Endodermal cell (in vitro differentiated cells): ENCODE results near the gene PGRMC2. TPM values are rescaled to one million over a fixed set of nuclear protein-coding genes. Genes with fewer than 3 reads are reported as not detected.

Source experiments
- DNase-seq: peaks from one replicate; pipeline ENCODE4 v3.0.0-alpha.2; 2017
- H3K27ac ChIP-seq: 2 replicates; pipeline ENCODE4 v1.5.1; 2013; ENCODE audit warnings: mild to moderate bottlenecking, low read depth, low read length, moderate library complexity
- H3K27me3 ChIP-seq: 2 replicates; pipeline ENCODE4 v1.6.1; 2013; ENCODE audit warnings: mild to moderate bottlenecking, low read length, moderate library complexity; ENCODE audit not compliant: insufficient read depth, control insufficient read depth, poor library complexity, severe bottlenecking
- H3K36me3 ChIP-seq: 2 replicates; pipeline ENCODE4 v1.7.0; 2013; ENCODE audit warnings: mild to moderate bottlenecking, low read length, moderate library complexity; ENCODE audit not compliant: control insufficient read depth, insufficient read depth
- H3K4me1 ChIP-seq: one replicate; pipeline ENCODE4 v1.7.0; 2013; ENCODE audit warnings: low read length; ENCODE audit not compliant: control insufficient read depth, insufficient read depth
- H3K4me3 ChIP-seq: 2 replicates; pipeline ENCODE4 v1.5.1; 2013; ENCODE audit warnings: mild to moderate bottlenecking, low read length, moderate library complexity
- H3K9ac ChIP-seq: 2 replicates; pipeline ENCODE4 v1.6.1; 2013; ENCODE audit warnings: mild to moderate bottlenecking, low read length, moderate library complexity; ENCODE audit not compliant: poor library complexity, severe bottlenecking; ENCODE audit errors: extremely low read depth
- H3K9me3 ChIP-seq: 2 replicates; pipeline ENCODE4 v1.6.1; 2013; ENCODE audit warnings: mild to moderate bottlenecking, low read length, moderate library complexity; ENCODE audit not compliant: control insufficient read depth
- H3K27ac Mint-ChIP-seq: 2 replicates; pipeline ENCODE4 v1.8.0; 2020; ENCODE audit warnings: mixed read lengths
- H3K27me3 Mint-ChIP-seq: 2 replicates; pipeline ENCODE4 v1.8.0; 2021; ENCODE audit warnings: mild to moderate bottlenecking, mixed read lengths; ENCODE audit not compliant: insufficient read depth
- H3K36me3 Mint-ChIP-seq: 2 replicates; pipeline ENCODE4 v1.8.0; 2020; ENCODE audit warnings: low read depth, mixed read lengths
- H3K4me1 Mint-ChIP-seq: 2 replicates; pipeline ENCODE4 v1.8.0; 2020; ENCODE audit warnings: mixed read lengths
- H3K4me3 Mint-ChIP-seq: 2 replicates; pipeline ENCODE4 v1.8.0; 2020; ENCODE audit warnings: mild to moderate bottlenecking, moderate library complexity, mixed read lengths
- H3K9me3 Mint-ChIP-seq: 2 replicates; pipeline ENCODE4 v1.8.0; 2020; ENCODE audit warnings: mild to moderate bottlenecking, mixed read lengths
- CTCF ChIP-seq: fragments of 200-600 bp; sonication (generic); conservative IDR thresholded peaks from 2 replicates; pipeline ENCODE4 v1.5.0; 2021; ENCODE audit warnings: antibody characterized with exemption, mild to moderate bottlenecking
- WGBS, 2 experiments: methylation state at CpG; one replicate each; pipeline versions ENCODE4 v1.1.5 to v1.1.7; 2013; ENCODE audit warnings: missing lambda C conversion rate in 2 of 2, mixed read lengths in 1 of 2; ENCODE audit not compliant: insufficient coverage in 1 of 2, insufficient read length in 1 of 2; 5-methylcytosine and 5-hydroxymethylcytosine counted together
- total RNA-seq, 2 donors: library from RNA; stranded (reverse); fragmentation: NEBNext Ultra II Directional in 1 of 2; extraction: Animal tissue kit (Norgen Biotek cat#: 25700) in 1 of 2; gene quantifications; 2 replicates in 1 of 2; 3 replicates in 1 of 2; pipeline ENCODE4 v1.2.1, GENCODE V29; 2021

Gene PGRMC2
- total RNA-seq, 2 donors from 2014 or later: 57.0 to 68.5 TPM

- Mint-ChIP-seq H3K36me3 (peaks cover 12% of the 10 kb centered on the region), H3K4me3 (peak overlapping the region; percentile 88), H3K4me1 (peaks cover 20% of the 10 kb centered on the region), H3K27me3 (peaks cover 2% of the 10 kb centered on the region), H3K27ac (peak overlapping the region; percentile 92), H3K9me3 (no peaks in the 10 kb centered on the region)
- WGBS, 2 experiments: 5 to 8% methylated on average over 13 of the region's 13 CpGs
- Histone ChIP-seq H3K4me1 (peaks cover 7% of the 10 kb centered on the region), H3K9me3 (no peaks in the 10 kb centered on the region), H3K27me3 (no peaks in the 10 kb centered on the region), H3K4me3 (peak overlapping the region; percentile 96), H3K27ac (peak overlapping the region; percentile 97), H3K9ac (peak overlapping the region; percentile 76), H3K36me3 (peaks cover 17% of the 10 kb centered on the region)
- DNase-seq: no peak
- TF ChIP-seq CTCF: no peak
Measured at GRCh38 chr4:128288689-128289106, 1.1 kb upstream of the PGRMC2 start.

GRCh38 chr4:128287871-128288688, 467 bp upstream of the PGRMC2 start:
- H3K4me1 Mint-ChIP-seq: peaks cover 20% of the 10 kb centered on the region
- H3K9ac ChIP-seq: peak overlapping the region; percentile 76
- peak overlapping the region; percentile 88 for H3K4me3 Mint-ChIP-seq
- peaks cover 2% of the 10 kb centered on the region for H3K27me3 Mint-ChIP-seq
- peak; percentile 59 for TF ChIP-seq CTCF
- no peaks in the 10 kb centered on the region for H3K9me3 Mint-ChIP-seq
- peaks cover 7% of the 10 kb centered on the region for H3K4me1 ChIP-seq
- H3K27me3 ChIP-seq: no peaks in the 10 kb centered on the region
- H3K9me3 ChIP-seq: no peaks in the 10 kb centered on the region
- WGBS, 2 experiments: 0 to 1% methylated on average over 31 to 86 of the region's 86 CpGs
- peaks cover 19% of the 10 kb centered on the region for H3K36me3 ChIP-seq
- H3K27ac Mint-ChIP-seq: peak overlapping the region; percentile 92
- peak; percentile 99 for DNase-seq
- H3K27ac ChIP-seq: peak overlapping the region; percentile 97
- peak overlapping the region; percentile 96 for H3K4me3 ChIP-seq
- peaks cover 15% of the 10 kb centered on the region for H3K36me3 Mint-ChIP-seq

GRCh38 chr4:128286474-128287058, 1.0 kb downstream of the PGRMC2 start:
- Mint-ChIP-seq H3K9me3 (no peaks in the 10 kb centered on the region), H3K4me3 (peak overlapping the region; percentile 88), H3K4me1 (peaks cover 14% of the 10 kb centered on the region), H3K27ac (peak overlapping the region; percentile 75), H3K36me3 (peaks cover 20% of the 10 kb centered on the region), H3K27me3 (peaks cover 2% of the 10 kb centered on the region)
- TF ChIP-seq CTCF: no peak
- H3K27me3 ChIP-seq: no peaks in the 10 kb centered on the region
- H3K27ac ChIP-seq: peak overlapping the region; percentile 97
- WGBS, 2 experiments: 0% methylated on average over 5 to 11 of the region's 11 CpGs
- peak overlapping the region; percentile 89 for H3K9ac ChIP-seq
- H3K4me3 ChIP-seq: peak overlapping the region; percentile 96
- H3K36me3 ChIP-seq: peaks cover 27% of the 10 kb centered on the region
- H3K9me3 ChIP-seq: no peaks in the 10 kb centered on the region
- peaks cover 3% of the 10 kb centered on the region for H3K4me1 ChIP-seq
- DNase-seq: no peak
